K562 (cell line): ENCODE data around the gene TRIM2. TPM values are rescaled to one million over a fixed set of nuclear protein-coding genes. Genes with fewer than 3 reads are reported as not detected.

Experiments
- ATAC-seq: fragments of 200-7000 bp; cut with Tn5 transposase; 3 replicates; pipeline ENCODE4 v1.9.1; 2020; ENCODE audit warnings: moderate library complexity
- BruUV-seq: library from RNA; stranded (reverse); fragments of 400-500 nt; replicated peaks from 2 replicates; lab custom pipeline; 2021; lab: Mats Ljungman, UMichigan
- CTCF ChIA-PET: fragments of 300-600 bp; formaldehyde crosslinking; extraction: SDS; loops from one replicate; lab custom pipeline; 2021; ENCODE audit warnings: low intra/inter-chr PET ratio; lab: Yijun Ruan, JAX
- POLR2A ChIA-PET: fragments of 300-600, 350-650 bp; sonication (Branson Sonifier 250); formaldehyde crosslinking; extraction: SDS; loops from one replicate; lab custom pipeline; 2021; ENCODE audit warnings: antibody characterized with exemption, inconsistent platforms; lab: Yijun Ruan, JAX
- DNase-seq, 4 experiments: peaks; one replicate each; pipeline versions ENCODE4 v3.0.0 to v3.0.0-alpha.2; 2011 to 2018; ENCODE audit warnings: low spot score in 3 of 4, mixed read lengths in 3 of 4; ENCODE audit errors: extremely low read depth in 1 of 4
- FAIRE-seq: peaks from 2 replicates; lab custom pipeline; 2011; peaks lifted over from hg19 to GRCh38; lab: Jason Lieb, UNC
- H2AFZ ChIP-seq: 2 replicates; pipeline ENCODE4 v1.6.0; 2011; ENCODE audit warnings: low read depth, low read length, control low read depth, inconsistent platforms
- H3K27ac ChIP-seq: fragments of 200-600 bp; 3 replicates; pipeline ENCODE4 v1.8.0; 2011; ENCODE audit warnings: low read depth, mild to moderate bottlenecking, control low read depth, inconsistent platforms, low read length, moderate library complexity, mixed read lengths; ENCODE audit errors: extremely low read depth
- H3K27me3 ChIP-seq, 2 experiments: fragments of 300-600 bp in 1 of 2; 2 replicates in 1 of 2; 3 replicates in 1 of 2; pipeline versions ENCODE4 v1.6.0 to v1.8.0; 2011; ENCODE audit warnings: inconsistent platforms in 2 of 2, low read length in 2 of 2, mild to moderate bottlenecking in 1 of 2, mixed read lengths in 1 of 2, moderate library complexity in 1 of 2; ENCODE audit not compliant: control insufficient read depth in 2 of 2, insufficient read depth in 2 of 2
- H3K36me3 ChIP-seq: fragments of 300-600 bp; 3 replicates; pipeline ENCODE4 v1.8.0; 2011; ENCODE audit warnings: mild to moderate bottlenecking, low read length, inconsistent platforms; ENCODE audit not compliant: control insufficient read depth, insufficient read depth
- H3K4me1 ChIP-seq, 2 experiments: fragments of 200-600 bp in 1 of 2; replicated peaks in 1 of 2; 2 replicates in 1 of 2; 3 replicates in 1 of 2; pipeline versions ENCODE4 v1.5.1 to v1.8.0; 2011; ENCODE audit warnings: inconsistent platforms in 2 of 2, low read length in 2 of 2, mild to moderate bottlenecking in 1 of 2, mixed read lengths in 1 of 2, moderate library complexity in 1 of 2; ENCODE audit not compliant: control insufficient read depth in 2 of 2, insufficient read depth in 2 of 2
- H3K4me2 ChIP-seq: 2 replicates; pipeline ENCODE4 v1.6.1; 2011; ENCODE audit warnings: low read length, control low read depth, inconsistent platforms, mixed read lengths; ENCODE audit not compliant: insufficient read depth
- H3K4me3 ChIP-seq: fragments of 200-600 bp; sonication (generic), shearing (Covaris generic); 2 replicates; pipeline ENCODE4 v1.5.1; 2016; ENCODE audit warnings: control low read depth, inconsistent platforms
- H3K79me2 ChIP-seq: fragments of 200-600 bp; 3 replicates; pipeline ENCODE4 v1.8.0; 2011; ENCODE audit warnings: low read length, inconsistent platforms; ENCODE audit not compliant: control insufficient read depth, insufficient read depth
- H3K9ac ChIP-seq, 2 experiments: 2 replicates each; pipeline versions ENCODE4 v1.6.0 to v1.6.1; 2011; ENCODE audit warnings: low read depth in 2 of 2, low read length in 2 of 2, control low read depth in 1 of 2, inconsistent platforms in 1 of 2, mild to moderate bottlenecking in 1 of 2, mixed read lengths in 1 of 2; ENCODE audit not compliant: insufficient read depth in 1 of 2
- H3K9me1 ChIP-seq: one replicate; pipeline ENCODE4 v1.6.0; 2011; ENCODE audit warnings: inconsistent platforms, mild to moderate bottlenecking, low read length, moderate library complexity; ENCODE audit not compliant: control insufficient read depth, insufficient read depth
- H3K9me3 ChIP-seq: replicated peaks from 2 replicates; pipeline ENCODE4 v1.5.1; 2011; ENCODE audit warnings: low read depth, low read length, inconsistent platforms; ENCODE audit not compliant: control insufficient read depth, insufficient read depth
- H4K20me1 ChIP-seq: replicated peaks from 2 replicates; pipeline ENCODE4 v1.6.1; 2011; ENCODE audit warnings: low read length, inconsistent platforms, mixed read lengths; ENCODE audit not compliant: control insufficient read depth, insufficient read depth
- MIER1 ChIP-seq: fragments of 450-650 bp; IDR thresholded peaks from 2 replicates; pipeline ENCODE4 v1.6.1; 2016; ENCODE audit warnings: antibody characterized with exemption, mild to moderate bottlenecking, low read depth
- NRF1 ChIP-seq, 2 experiments: fragments of 450-650 bp; IDR thresholded peaks in 1 of 2; conservative IDR thresholded peaks in 1 of 2; 2 replicates each; pipeline ENCODE4 v1.6.1; 2014; ENCODE audit warnings: mild to moderate bottlenecking in 2 of 2
- PHF21A ChIP-seq: fragments of 450-650 bp; IDR thresholded peaks from 2 replicates; pipeline ENCODE4 v1.6.1; 2017; ENCODE audit warnings: low read depth, borderline replicate concordance
- POLR2G ChIP-seq: fragments of 200-400 bp; formaldehyde crosslinking; IDR thresholded peaks from 2 replicates; pipeline ENCODE4 v1.6.1; 2017; ENCODE audit warnings: low read depth, mild to moderate bottlenecking, antibody characterized with exemption, low read length, moderate library complexity
- ZBTB8A ChIP-seq: fragments of 450-650 bp; IDR thresholded peaks from 2 replicates; pipeline ENCODE4 v1.6.1; 2018; ENCODE audit warnings: mild to moderate bottlenecking, moderate library complexity; ENCODE audit not compliant: partially characterized antibody
- ZNF311 ChIP-seq: fragments of 250-450 bp; sonication (Bioruptor Pico); IDR thresholded peaks from 2 replicates; pipeline ENCODE4 v1.4.0; 2020; ENCODE audit warnings: mild to moderate bottlenecking, moderate library complexity
- ZNF318 ChIP-seq, 2 experiments: fragments of 450-650 bp; IDR thresholded peaks; 2 replicates each; pipeline ENCODE4 v1.6.1; 2016; ENCODE audit warnings: mild to moderate bottlenecking in 2 of 2, borderline replicate concordance in 1 of 2, low read depth in 1 of 2, moderate library complexity in 1 of 2
- ZNF785 ChIP-seq: fragments of 250-450 bp; sonication (Bioruptor Pico); IDR thresholded peaks from 2 replicates; pipeline ENCODE4 v1.4.0; 2020; ENCODE audit warnings: mild to moderate bottlenecking
- WGBS: fragments of 100-300 bp; shearing (Covaris generic); methylation state at CpG from one replicate; pipeline ENCODE4 v1.1.6; 2016; ENCODE audit warnings: low coverage, mixed read lengths; ENCODE audit not compliant: insufficient coverage; ENCODE audit errors: missing lambda C conversion rate; 5-methylcytosine and 5-hydroxymethylcytosine counted together
- in situ Hi-C: fragments of 300-500 bp; cut with MboI; formaldehyde crosslinking; loops from 4 replicates; pipeline ENCODE4 v1.15.0; 2018; ENCODE audit warnings: inconsistent platforms, mixed read lengths
- intact Hi-C: fragments of 100-400 bp; cut with micrococcal nuclease; formaldehyde crosslinking; loops from 2 replicates; pipeline ENCODE4 v1.14.2; 2022
- polyA plus RNA-seq, 8 experiments: library from polyadenylated mRNA; depleted of rRNA in 4 of 8; stranded (reverse) in 5 of 8; unstranded in 3 of 8; fragments of >200 nt; fragmentation: Nextera tagmentation in 2 of 8; fragmentation: Illumina TruSeq in 1 of 8; extraction: Ambion mirVana in 2 of 8; extraction: Trizol in 1 of 8; gene quantifications; 2 replicates each; pipeline versions ENCODE4 v1.2.1 to v1.2.3, GENCODE V29; 2011 to 2014; ENCODE audit warnings: inconsistent platforms in 1 of 8, missing spikeins in 1 of 8
- total RNA-seq, 7 experiments: library from RNA; depleted of rRNA in 6 of 7; stranded (reverse); fragments of >200 nt in 6 of 7; fragmentation: Illumina TruSeq in 2 of 7; extraction: Trizol in 2 of 7; gene quantifications; 2 replicates each; pipeline versions ENCODE4 v1.2.1 to v1.2.3, GENCODE V29; 2011 to 2021; ENCODE audit warnings: low replicate concordance in 1 of 7
- TF ChIP-seq, protein P1 (sequence below): sonication (generic); formaldehyde crosslinking; IDR thresholded peaks from 2 replicates; pipeline ENCODE4 v1.8.0; 2022; ENCODE audit warnings: missing genetic modification reagents, mild to moderate bottlenecking, borderline replicate concordance
- TF ChIP-seq, protein P2 (sequence below): fragments of 250-450 bp; sonication (Bioruptor Pico); IDR thresholded peaks from 2 replicates; pipeline ENCODE4 v1.9.0; 2021; ENCODE audit warnings: mild to moderate bottlenecking
- TF ChIP-seq, protein P3 (sequence below), 2 experiments: fragments of 450-650 bp in 1 of 2; sonication (generic) in 1 of 2; formaldehyde crosslinking; conservative IDR thresholded peaks; 2 replicates each; pipeline versions ENCODE4 v1.4.0 to v1.8.1; 2020 to 2022; ENCODE audit warnings: mild to moderate bottlenecking in 1 of 2, missing genetic modification reagents in 1 of 2

Gene TRIM2
- total and polyA plus RNA-seq, 9 of the 15 experiments (the other 6 are each of a cell fraction or from before 2014, with no cell fraction given): 0.01 to 0.41 (median 0.13) TPM; not detected in 1

DNA sequence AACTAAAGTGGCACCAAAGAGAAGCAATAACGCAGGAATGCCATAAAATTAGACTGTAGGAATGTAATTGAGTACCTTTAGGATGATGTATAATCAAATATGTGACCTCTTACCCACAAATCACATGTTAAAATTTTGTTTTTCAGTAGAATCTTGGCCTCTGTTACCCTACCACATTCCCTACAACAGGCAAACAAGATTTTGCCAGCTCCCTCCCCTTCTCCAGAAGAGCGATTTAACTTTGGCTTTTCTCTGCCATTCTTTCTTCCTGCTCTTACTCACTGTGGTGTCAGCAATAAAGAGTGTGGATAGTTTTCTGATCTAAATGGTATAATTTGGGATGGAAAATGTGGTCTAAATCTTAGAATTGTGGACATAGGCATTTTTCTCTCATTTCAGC lies 57.2 kb downstream of the TRIM2 start (continued):
- no peak for TF ChIP-seq PHF21A
- TF ChIP-seq, protein P1, sequence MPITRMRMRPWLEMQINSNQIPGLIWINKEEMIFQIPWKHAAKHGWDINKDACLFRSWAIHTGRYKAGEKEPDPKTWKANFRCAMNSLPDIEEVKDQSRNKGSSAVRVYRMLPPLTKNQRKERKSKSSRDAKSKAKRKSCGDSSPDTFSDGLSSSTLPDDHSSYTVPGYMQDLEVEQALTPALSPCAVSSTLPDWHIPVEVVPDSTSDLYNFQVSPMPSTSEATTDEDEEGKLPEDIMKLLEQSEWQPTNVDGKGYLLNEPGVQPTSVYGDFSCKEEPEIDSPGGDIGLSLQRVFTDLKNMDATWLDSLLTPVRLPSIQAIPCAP: no peak
- TF ChIP-seq MIER1: no peak

GRCh38 chr4:153261914-153262313 lies 57.7 kb downstream of the TRIM2 start:
- H3K4me1 ChIP-seq: no peaks in the 10 kb centered on the region
- H3K27me3 ChIP-seq: peaks cover 8 to 15% of the 10 kb centered on the region in 2 experiments; a peak in 3 of 5 replicates
- H3K4me3 ChIP-seq: no peak overlapping the region
- no peaks in the 10 kb centered on the region for H3K79me2 ChIP-seq
- H3K9me3 ChIP-seq: no peaks in the 10 kb centered on the region
- in situ Hi-C loops: no loop called here
- no peak overlapping the region for H3K4me2 ChIP-seq
- H3K9ac ChIP-seq: no peak overlapping the region
- ATAC-seq (no peak), DNase-seq (no peak), FAIRE-seq (no peak)
- no peaks in the 10 kb centered on the region for H3K36me3 ChIP-seq
- no peak overlapping the region for H3K27ac ChIP-seq
- H2AFZ ChIP-seq: no peak overlapping the region
- POLR2A ChIA-PET: interaction anchor here (0.9 kb wide), 1 partner anchor 28 kb away, joined by 6 read pairs; no protein-coding TSS in a partner anchor
- no peaks in the 10 kb centered on the region for H4K20me1 ChIP-seq
- WGBS: 0% methylated on average over 2 of the region's 2 CpGs
- no peaks in the 10 kb centered on the region for H3K9me1 ChIP-seq
- TF ChIP-seq, protein P2, sequence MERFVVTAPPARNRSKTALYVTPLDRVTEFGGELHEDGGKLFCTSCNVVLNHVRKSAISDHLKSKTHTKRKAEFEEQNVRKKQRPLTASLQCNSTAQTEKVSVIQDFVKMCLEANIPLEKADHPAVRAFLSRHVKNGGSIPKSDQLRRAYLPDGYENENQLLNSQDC: no peak
- TF ChIP-seq ZNF785 (CRISPR knock-in tag) (no peak), ZNF318 (IDR thresholded peaks at IDR 0.05; ENCODE audit: borderline replicate concordance in 1 of 2, low read depth in 1 of 2) (no peak), ZBTB8A (no peak), ZNF311 (CRISPR knock-in tag) (no peak), POLR2G (no peak), NRF1 (conservative IDR thresholded peaks at IDR 0.05 in 1 of 2, IDR thresholded peaks at IDR 0.05 in 1 of 2) (no peak)
- TF ChIP-seq, protein P3, sequence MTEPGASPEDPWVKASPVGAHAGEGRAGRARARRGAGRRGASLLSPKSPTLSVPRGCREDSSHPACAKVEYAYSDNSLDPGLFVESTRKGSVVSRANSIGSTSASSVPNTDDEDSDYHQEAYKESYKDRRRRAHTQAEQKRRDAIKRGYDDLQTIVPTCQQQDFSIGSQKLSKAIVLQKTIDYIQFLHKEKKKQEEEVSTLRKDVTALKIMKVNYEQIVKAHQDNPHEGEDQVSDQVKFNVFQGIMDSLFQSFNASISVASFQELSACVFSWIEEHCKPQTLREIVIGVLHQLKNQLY (CRISPR knock-in tag; conservative IDR thresholded peaks at IDR 0.05): no peak
- CTCF ChIA-PET: no interaction called here
- BruUV-seq: no TSS peak
- intact Hi-C loops: no loop called here
